Activated CD4-positive, CD25-positive, alpha-beta regulatory T cell treated with anti-CD3 and anti-CD28 coated beads, Interleukin-2, amount 50 U/mL, for 72 hours (primary cell): ENCODE results near the gene CREB3L2.

ENCODE experiments used
- DNase-seq: peaks from one replicate; pipeline ENCODE4 v3.0.0; 2021

The CREB3L2 gene

DNA sequence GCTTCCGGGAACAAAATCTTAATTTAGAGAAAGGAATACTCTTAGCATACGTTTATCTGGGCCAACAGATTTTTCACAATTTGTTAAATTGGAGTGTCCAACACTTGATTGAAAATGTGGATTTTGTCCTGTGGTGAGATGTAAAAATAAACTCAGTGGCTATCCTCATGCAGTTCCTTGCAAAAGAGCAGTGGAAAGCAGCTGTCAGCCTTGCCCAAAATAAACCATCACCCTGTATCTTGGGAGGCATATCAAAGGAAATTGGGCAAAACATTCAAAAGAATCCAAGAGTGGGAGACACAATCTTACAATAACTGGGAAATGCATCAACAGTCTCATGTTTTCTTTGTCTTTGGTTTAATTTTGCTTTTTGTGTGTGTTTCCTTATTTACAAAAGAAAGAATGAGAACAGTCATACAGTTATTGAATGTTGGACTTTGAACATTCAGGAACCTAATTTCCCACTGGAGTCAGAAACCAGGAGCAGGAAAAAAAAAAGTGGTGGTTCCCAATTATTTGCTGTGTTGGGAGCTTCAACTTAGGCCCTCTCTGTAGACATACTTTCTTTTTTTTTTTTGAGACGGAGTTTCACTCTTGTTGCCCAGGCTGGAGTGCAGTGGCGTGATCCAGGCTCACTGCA lies 110.8 kb downstream of the CREB3L2 start:
- no peak for DNase-seq

DNA sequence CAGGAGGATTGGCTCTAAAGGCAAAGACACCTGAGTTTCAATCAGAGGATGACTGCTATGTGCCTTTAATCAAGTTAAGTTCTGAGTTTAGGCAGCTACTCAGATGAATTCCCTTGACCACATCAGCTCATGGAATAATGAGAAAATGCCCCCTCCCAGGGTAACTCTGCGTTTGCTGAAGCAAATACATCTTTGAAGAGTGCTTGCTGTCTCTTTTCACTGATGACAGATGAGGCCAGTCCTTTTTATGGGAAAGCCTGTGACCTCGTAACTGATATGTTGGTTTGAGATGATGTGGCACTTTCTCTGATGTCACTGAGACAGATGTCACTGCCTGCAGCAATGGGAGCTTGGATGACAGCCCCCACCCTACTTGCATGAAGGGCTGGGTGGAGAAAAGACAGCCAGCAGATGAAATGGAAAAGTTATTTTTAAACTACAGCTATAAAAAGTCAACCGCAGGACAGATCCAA lies 111.4 kb downstream of the CREB3L2 start:
- DNase-seq, result no peak

- no peak for DNase-seq
Observed at GRCh38 chr7:137888241-137888640, 113.6 kb downstream of the CREB3L2 start.

DNA sequence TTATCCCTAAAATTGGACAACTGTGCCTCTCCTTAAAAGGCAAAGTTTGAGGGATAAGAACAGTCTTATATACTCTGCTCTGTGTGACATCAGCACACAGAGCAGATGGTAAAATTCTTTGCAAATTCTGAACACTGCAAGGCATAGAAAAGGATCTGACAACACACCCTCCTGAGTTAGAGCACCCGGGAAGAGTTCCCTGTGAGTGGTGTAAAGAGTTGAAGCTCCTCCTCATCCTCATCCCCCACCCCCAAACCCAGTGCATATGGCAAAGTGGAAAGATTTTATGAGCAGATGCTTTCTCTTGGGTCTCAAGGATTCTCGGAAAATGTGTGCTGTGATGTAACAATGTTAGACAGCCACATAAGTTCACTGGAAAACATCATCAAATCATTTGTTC lies 115.1 kb downstream of the CREB3L2 start:
- no peak for DNase-seq

- no peak for DNase-seq
Observed at GRCh38 chr7:137886281-137886680, 115.6 kb downstream of the CREB3L2 start.

DNA sequence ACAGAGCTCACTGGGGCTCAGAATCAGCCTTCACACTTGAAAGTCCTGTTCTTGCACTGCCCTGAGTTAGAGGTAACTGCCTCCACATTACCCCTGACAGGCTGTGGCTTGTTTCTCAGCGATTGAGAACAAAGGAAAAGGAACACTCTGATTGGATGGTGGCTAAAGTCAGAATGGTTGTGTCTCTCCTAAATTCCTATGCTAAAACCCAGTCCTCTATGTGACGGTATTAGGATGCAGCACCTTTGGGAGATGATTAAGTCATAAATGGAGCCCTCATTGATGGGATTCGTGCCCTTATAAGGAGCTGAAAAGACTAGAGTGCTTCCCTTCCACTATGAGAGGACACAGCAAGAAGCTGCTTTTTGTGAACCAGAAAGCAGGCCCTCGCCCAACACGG lies 116.2 kb downstream of the CREB3L2 start:
- DNase-seq, result no peak

DNA sequence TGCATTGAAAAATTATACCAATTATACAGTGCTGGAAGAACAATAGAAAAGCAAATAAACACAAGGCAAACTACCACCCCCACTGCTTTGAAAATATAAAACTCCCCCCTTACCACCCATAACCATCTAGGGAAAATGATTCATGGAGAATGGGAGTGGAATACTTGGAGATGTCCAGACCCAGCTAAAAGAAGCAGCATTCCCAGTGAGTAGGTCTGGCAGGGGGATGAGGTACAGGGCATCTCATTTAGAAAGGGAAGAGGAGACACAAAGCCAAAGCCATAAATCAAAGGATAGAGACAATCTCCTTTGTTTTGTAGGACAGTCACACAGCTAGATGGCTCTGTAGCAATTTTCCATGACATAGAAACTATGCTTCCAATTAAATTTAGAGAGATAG lies 119.1 kb downstream of the CREB3L2 start:
- DNase-seq, result no peak

- no peak for DNase-seq
Observed at GRCh38 chr7:137882261-137882668, 119.6 kb downstream of the CREB3L2 start.

GRCh38 chr7:137881607-137882260 lies 120.2 kb downstream of the CREB3L2 start:
- no peak for DNase-seq

DNA sequence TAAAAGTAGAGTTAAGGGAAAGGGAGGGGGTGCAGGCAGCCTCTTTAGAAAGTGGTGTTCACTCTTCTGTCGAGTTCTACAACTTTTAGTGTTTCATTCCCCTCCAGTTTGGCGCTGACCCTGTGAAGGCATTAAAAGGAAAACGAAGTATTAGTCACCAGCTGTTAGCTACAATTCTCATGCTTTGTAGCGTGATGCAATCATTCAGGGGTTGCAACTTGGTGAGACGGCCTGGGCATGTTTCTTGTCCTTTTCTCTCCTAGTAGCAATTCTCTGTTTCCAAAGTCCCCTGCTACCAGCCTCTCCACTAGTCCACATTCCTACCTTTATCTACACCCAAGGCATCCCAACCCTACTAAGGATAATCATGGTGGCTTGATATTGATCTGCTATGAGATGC lies 121.5 kb downstream of the CREB3L2 start:
- no peak for DNase-seq

DNA sequence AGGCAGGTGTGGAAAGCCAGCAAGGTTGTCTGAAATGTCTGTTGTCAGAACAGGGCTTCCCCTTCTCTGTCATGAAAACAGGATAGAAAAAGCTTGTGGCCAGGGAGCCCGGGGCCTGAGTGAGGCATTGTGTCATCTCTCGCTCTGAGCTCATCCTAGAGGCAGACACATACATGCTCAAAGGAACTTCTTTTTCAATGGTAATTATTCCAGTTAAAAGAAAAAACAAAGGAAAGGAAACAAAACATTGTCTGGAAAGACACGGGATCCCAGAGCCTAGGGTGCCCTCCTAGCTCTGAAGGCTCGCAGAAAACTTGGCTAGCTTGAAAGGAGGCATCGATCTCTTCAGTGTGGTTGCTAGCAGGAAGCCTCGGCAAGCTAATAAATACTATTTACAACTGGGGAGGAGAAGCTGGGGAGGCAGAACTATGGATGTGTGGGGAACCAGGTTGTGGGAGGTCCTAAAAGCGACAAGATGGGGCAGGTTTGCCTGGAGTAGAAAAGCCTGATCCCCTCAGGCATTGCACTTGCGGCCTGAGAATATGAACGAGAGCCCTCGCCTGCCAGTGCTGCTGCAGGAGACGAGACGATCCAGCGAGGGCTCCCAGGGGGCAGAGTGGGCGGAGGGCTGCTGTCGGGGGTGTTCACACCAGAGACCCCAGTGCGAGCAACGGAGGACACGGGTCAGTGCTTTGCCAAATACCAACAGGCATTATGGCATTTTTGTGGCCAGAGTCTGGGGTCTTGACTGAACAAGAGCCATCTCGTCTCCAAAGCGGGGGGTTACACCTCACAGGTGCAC lies 122.3 kb downstream of the CREB3L2 start:
- DNase-seq, result no peak

- no peak for DNase-seq
Observed at GRCh38 chr7:137878333-137878961, 123.4 kb downstream of the CREB3L2 start.

DNA sequence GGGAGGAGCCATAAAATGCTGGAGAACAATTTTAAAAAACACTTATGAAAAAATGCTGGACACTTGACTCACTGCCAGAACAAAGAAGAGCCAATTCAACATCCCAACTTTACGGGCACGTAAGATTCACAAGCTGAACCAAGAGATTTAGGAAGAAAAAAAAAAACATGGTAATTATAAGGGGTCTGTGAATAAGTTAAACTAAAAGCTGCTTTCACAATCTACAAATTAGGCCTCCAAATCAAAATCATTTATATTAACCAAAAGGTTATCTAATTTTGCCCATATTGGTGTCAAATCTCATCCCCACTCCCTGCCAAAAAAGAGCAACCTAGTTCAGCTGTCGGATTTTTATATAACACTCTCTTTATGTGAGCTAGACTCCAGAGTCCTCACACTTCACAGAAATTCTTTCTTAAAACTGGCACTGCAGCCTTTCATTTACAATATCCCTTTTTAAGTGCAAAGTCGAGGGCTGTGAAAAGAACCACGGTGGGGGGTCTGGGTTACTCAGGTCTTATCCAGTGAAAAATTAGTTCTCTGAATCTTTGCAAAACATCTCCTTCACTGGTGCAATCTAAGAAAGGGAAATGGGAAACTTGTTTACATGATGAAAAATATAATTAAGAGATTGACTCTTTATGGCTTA lies 124.7 kb downstream of the CREB3L2 start:
- no peak for DNase-seq

DNA sequence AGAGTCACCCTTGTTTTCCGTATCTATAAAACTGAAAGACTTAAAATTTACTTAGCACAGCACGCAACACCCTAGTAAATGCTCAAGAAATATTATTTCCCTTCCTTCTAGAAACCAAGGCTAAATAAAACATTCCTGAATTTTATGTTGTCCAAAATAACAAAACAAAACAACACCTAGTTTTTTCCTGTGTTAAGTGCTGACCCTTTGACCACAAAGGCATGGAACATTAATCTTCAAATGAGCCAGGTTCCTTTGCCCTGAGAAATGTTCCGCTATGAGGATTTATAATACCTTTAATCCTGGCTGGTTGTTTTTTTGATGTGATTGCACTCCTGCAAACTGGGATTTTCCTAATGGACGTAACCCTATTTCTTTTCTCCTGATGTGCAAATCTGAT lies 126.1 kb downstream of the CREB3L2 start:
- no peak for DNase-seq

GRCh38 chr7:137873979-137874777 lies 127.7 kb downstream of the CREB3L2 start:
- no peak for DNase-seq

GRCh38 chr7:137873524-137873923 lies 128.4 kb downstream of the CREB3L2 start:
- no peak for DNase-seq

DNA sequence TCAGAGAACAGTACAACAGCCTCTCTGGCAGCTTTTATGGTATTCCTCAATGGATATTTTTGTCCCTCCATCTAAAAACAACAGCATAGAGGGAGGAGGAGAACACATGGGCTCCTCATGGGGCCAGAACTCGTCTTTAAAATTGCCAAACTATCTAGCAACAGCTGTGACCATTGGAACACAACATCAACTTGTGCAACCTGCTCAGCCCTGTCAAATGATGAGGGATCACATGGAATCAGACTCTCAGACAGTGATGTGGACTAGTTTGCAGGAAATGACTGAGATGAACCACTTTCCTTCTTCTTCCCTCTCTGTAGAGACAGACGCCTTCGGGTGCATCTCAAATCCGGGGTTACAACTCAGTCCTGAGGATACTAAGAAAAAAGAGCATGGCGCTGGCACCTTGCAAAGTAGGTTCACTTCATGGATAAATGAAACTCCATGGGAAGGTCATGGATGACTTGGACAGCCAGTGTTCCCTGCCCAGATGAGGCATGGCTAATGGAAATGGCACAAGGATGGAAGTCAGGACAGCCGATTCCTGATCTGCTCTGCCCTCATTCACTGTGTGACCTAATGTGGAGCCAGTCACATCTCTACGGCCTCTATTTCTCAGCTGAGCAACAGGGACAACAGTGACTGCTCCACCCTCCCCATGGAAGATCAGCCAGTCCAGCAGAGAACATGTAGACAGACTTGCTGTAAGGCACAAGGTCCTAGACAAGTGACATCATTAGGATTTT lies 130.5 kb downstream of the CREB3L2 start:
- no peak for DNase-seq

GRCh38 chr7:137870684-137871083 lies 131.2 kb downstream of the CREB3L2 start:
- no peak for DNase-seq

- DNase-seq, result no peak
Observed at GRCh38 chr7:137870078-137870477, 131.8 kb downstream of the CREB3L2 start.

DNA sequence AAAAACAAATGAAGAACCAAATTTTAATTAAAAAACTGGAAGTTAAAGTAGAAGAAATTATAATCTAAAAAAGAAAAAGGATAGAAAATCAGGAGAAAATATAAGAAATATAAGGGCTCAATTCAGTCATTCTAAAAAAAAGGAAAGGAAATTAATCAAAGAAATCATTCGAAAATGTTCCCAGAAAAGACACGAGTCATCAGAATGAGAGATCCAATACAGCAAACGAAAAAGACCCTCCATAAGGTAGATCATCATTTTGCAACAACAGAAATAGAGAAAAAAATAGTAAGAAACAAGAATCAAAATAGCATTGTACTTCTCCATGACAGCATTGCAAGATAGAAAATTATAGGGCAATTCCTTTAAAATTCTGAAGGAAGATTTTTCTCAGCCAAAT lies 132.6 kb downstream of the CREB3L2 start:
- DNase-seq, result no peak

GRCh38 chr7:137867289-137867688 lies 134.6 kb downstream of the CREB3L2 start:
- DNase-seq, result no peak
